H9 (cell line): ENCODE results near the gene ZNHIT2. TPM values are rescaled to one million over a fixed set of nuclear protein-coding genes. Genes with fewer than 3 reads are reported as not detected.
A peak's percentile ranks its signal among the peaks of the same experiment; 100 is the strongest.

Experiments used
- DNase-seq: peaks from one replicate; pipeline ENCODE4 v3.0.0-alpha.2; 2017
- H2AFZ ChIP-seq: one replicate; pipeline ENCODE4 v1.6.1; 2013; ENCODE audit warnings: mild to moderate bottlenecking, low read length, control low read depth, moderate library complexity
- H2AK5ac ChIP-seq: 2 replicates; pipeline ENCODE4 v1.6.1; 2013; ENCODE audit warnings: low read length, control low read depth, mixed read lengths; ENCODE audit not compliant: insufficient read length
- H2BK120ac ChIP-seq: one replicate; pipeline ENCODE4 v1.6.1; 2013; ENCODE audit warnings: low read depth, mild to moderate bottlenecking, low read length, control low read depth, inconsistent platforms; ENCODE audit not compliant: poor library complexity, severe bottlenecking
- H2BK12ac ChIP-seq: 2 replicates; pipeline ENCODE4 v1.6.1; 2013; ENCODE audit warnings: low read length, control low read depth, mixed read lengths, low read depth; ENCODE audit not compliant: insufficient read length
- H2BK15ac ChIP-seq: 2 replicates; pipeline ENCODE4 v1.6.1; 2013; ENCODE audit warnings: low read depth, low read length, control low read depth
- H2BK20ac ChIP-seq: one replicate; pipeline ENCODE4 v1.6.1; 2013; ENCODE audit warnings: low read depth, mild to moderate bottlenecking, low read length, control low read depth, inconsistent platforms; ENCODE audit not compliant: poor library complexity, severe bottlenecking
- H2BK5ac ChIP-seq: 2 replicates; pipeline ENCODE4 v1.6.1; 2013; ENCODE audit warnings: low read length, control low read depth, mixed read lengths; ENCODE audit not compliant: insufficient read length
- H3K14ac ChIP-seq: 2 replicates; pipeline ENCODE4 v1.6.1; 2013; ENCODE audit warnings: low read length, control low read depth; ENCODE audit not compliant: insufficient read depth
- H3K18ac ChIP-seq: 2 replicates; pipeline ENCODE4 v1.6.1; 2013; ENCODE audit warnings: low read depth, mild to moderate bottlenecking, mixed read lengths, low read length, control low read depth; ENCODE audit not compliant: insufficient read length
- H3K23ac ChIP-seq: 2 replicates; pipeline ENCODE4 v1.6.1; 2013; ENCODE audit warnings: low read length, control low read depth, mixed read lengths, low read depth; ENCODE audit not compliant: insufficient read length
- H3K23me2 ChIP-seq: 2 replicates; pipeline ENCODE4 v1.6.1; 2013; ENCODE audit warnings: low read depth, mild to moderate bottlenecking, mixed read lengths, low read length, control low read depth; ENCODE audit not compliant: insufficient read length, poor library complexity, severe bottlenecking
- H3K27ac ChIP-seq: 2 replicates; pipeline ENCODE4 v1.5.1; 2013; ENCODE audit warnings: low read length, control low read depth, mixed read lengths, low read depth; ENCODE audit not compliant: insufficient read length
- H3K27me3 ChIP-seq: 2 replicates; pipeline ENCODE4 v1.6.1; 2013; ENCODE audit warnings: low read length, control low read depth, inconsistent platforms; ENCODE audit not compliant: insufficient read depth
- H3K4ac ChIP-seq: 2 replicates; pipeline ENCODE4 v1.6.1; 2013; ENCODE audit warnings: low read depth, mild to moderate bottlenecking, control low read depth, inconsistent platforms, low read length, moderate library complexity
- H3K4me1 ChIP-seq: 2 replicates; pipeline ENCODE4 v1.6.1; 2013; ENCODE audit warnings: low read length, control low read depth, inconsistent platforms; ENCODE audit not compliant: insufficient read depth
- H3K4me2 ChIP-seq: 2 replicates; pipeline ENCODE4 v1.6.1; 2013; ENCODE audit warnings: low read length, control low read depth, mixed read lengths; ENCODE audit not compliant: insufficient read length, insufficient read depth
- H3K56ac ChIP-seq: 2 replicates; pipeline ENCODE4 v1.6.1; 2013; ENCODE audit warnings: low read depth, mild to moderate bottlenecking, mixed read lengths, low read length, control low read depth; ENCODE audit not compliant: insufficient read length
- H3K79me1 ChIP-seq: 2 replicates; pipeline ENCODE4 v1.6.1; 2013; ENCODE audit warnings: low read depth, mild to moderate bottlenecking, moderate library complexity, low read length, control low read depth, inconsistent platforms; ENCODE audit not compliant: insufficient read depth, poor library complexity, severe bottlenecking
- H3K79me2 ChIP-seq: 2 replicates; pipeline ENCODE4 v1.6.1; 2013; ENCODE audit warnings: low read length, control low read depth, inconsistent platforms; ENCODE audit not compliant: insufficient read depth
- H3K9ac ChIP-seq: 2 replicates; pipeline ENCODE4 v1.6.1; 2013; ENCODE audit warnings: low read length, control low read depth, mixed read lengths; ENCODE audit not compliant: insufficient read length; ENCODE audit errors: extremely low read depth
- H3K9me3 ChIP-seq: one replicate; pipeline ENCODE4 v1.6.1; 2013; ENCODE audit warnings: low read depth, low read length, inconsistent platforms; ENCODE audit not compliant: control insufficient read depth
- H3T11ph ChIP-seq: one replicate; pipeline ENCODE4 v1.6.1; 2013; ENCODE audit warnings: mild to moderate bottlenecking, low read length, control low read depth, inconsistent platforms
- H4K20me1 ChIP-seq: one replicate; pipeline ENCODE4 v1.6.1; 2013; ENCODE audit not compliant: control insufficient read depth, insufficient read length, insufficient read depth
- H4K5ac ChIP-seq: 2 replicates; pipeline ENCODE4 v1.6.1; 2013; ENCODE audit warnings: low read depth, mild to moderate bottlenecking, mixed read lengths, low read length, control low read depth; ENCODE audit not compliant: insufficient read length
- H4K8ac ChIP-seq: replicated peaks from 2 replicates; pipeline ENCODE4 v1.6.1; 2013; ENCODE audit warnings: low read length, control low read depth, mixed read lengths, low read depth; ENCODE audit not compliant: insufficient read length
- H4K91ac ChIP-seq: 2 replicates; pipeline ENCODE4 v1.6.1; 2013; ENCODE audit warnings: low read depth, mild to moderate bottlenecking, moderate library complexity, mixed read lengths, low read length, control low read depth; ENCODE audit not compliant: insufficient read length
- H3K27ac Mint-ChIP-seq, 3 experiments: 2 replicates in 2 of 3; 3 replicates in 1 of 3; pipeline ENCODE4 v1.8.0; 2020 to 2021; ENCODE audit warnings: mixed read lengths in 3 of 3, mild to moderate bottlenecking in 1 of 3, moderate library complexity in 1 of 3
- H3K27me3 Mint-ChIP-seq: 2 replicates; pipeline ENCODE4 v1.8.0; 2021; ENCODE audit warnings: low read depth, mild to moderate bottlenecking, moderate library complexity, mixed read lengths
- H3K36me3 Mint-ChIP-seq, 3 experiments: 2 replicates in 2 of 3; 3 replicates in 1 of 3; pipeline ENCODE4 v1.8.0; 2020 to 2021; ENCODE audit warnings: low read depth in 3 of 3, mixed read lengths in 3 of 3; ENCODE audit not compliant: insufficient read depth in 1 of 3
- H3K4me1 Mint-ChIP-seq, 2 experiments: 2 replicates each; pipeline ENCODE4 v1.8.0; 2020; ENCODE audit warnings: mixed read lengths in 2 of 2
- H3K4me3 Mint-ChIP-seq, 2 experiments: 2 replicates in 1 of 2; 3 replicates in 1 of 2; pipeline ENCODE4 v1.8.0; 2020 to 2021; ENCODE audit warnings: mild to moderate bottlenecking in 2 of 2, mixed read lengths in 2 of 2, moderate library complexity in 1 of 2
- H3K9me3 Mint-ChIP-seq, 2 experiments: 2 replicates in 1 of 2; 3 replicates in 1 of 2; pipeline ENCODE4 v1.8.0; 2020; ENCODE audit warnings: mild to moderate bottlenecking in 2 of 2, mixed read lengths in 2 of 2, moderate library complexity in 1 of 2
- CTCF ChIP-seq: fragments of 200-600 bp; sonication (generic); conservative IDR thresholded peaks from 3 replicates; pipeline ENCODE4 v1.8.0; 2021; ENCODE audit warnings: antibody characterized with exemption, mild to moderate bottlenecking
- WGBS: extraction: QIAGEN DNeasy Blood & Tissue Kit; methylation state at CpG from one replicate; pipeline ENCODE4 v1.1.7; 2013; ENCODE audit warnings: missing lambda C conversion rate, low lambda C conversion rate, mixed read lengths; ENCODE audit not compliant: insufficient read length; ENCODE audit errors: extremely low coverage; 5-methylcytosine and 5-hydroxymethylcytosine counted together
- total RNA-seq: library from RNA; stranded (reverse); gene quantifications from 2 replicates; pipeline ENCODE4 v1.2.1, GENCODE V29; 2021

The ZNHIT2 gene
- total RNA-seq, 1 experiment from 2014 or later: 18.3 TPM

GRCh38 chr11:65113361-65113756, 4.1 kb downstream of the ZNHIT2 start:
- Histone ChIP-seq H3K56ac (no peak overlapping the region), H4K8ac (no peak overlapping the region), H2BK12ac (no peak overlapping the region), H3K27ac (no peak overlapping the region), H4K91ac (no peak overlapping the region), H3K23ac (no peak overlapping the region), H3K27me3 (no peaks in the 10 kb centered on the region), H3K18ac (no peak overlapping the region), H2BK15ac (no peak overlapping the region), H3K23me2 (peaks cover 18% of the 10 kb centered on the region), H3K9ac (peak overlapping the region; percentile 27), H2BK5ac (no peak overlapping the region), H3K79me1 (no peaks in the 10 kb centered on the region), H3K4ac (no peak overlapping the region), H2BK20ac (no peak overlapping the region), H2BK120ac (no peak overlapping the region), H3T11ph (no peak overlapping the region), H2AFZ (no peak overlapping the region), H3K9me3 (no peaks in the 10 kb centered on the region), H4K5ac (no peak overlapping the region), H2AK5ac (no peak overlapping the region), H4K20me1 (no peaks in the 10 kb centered on the region), H3K4me1 (no peaks in the 10 kb centered on the region), H3K4me2 (peak overlapping the region; percentile 56), H3K14ac (no peak overlapping the region), H3K79me2 (no peaks in the 10 kb centered on the region)
- Mint-ChIP-seq H3K27ac (peak overlapping the region; percentile 23 to 91 (median 85); a peak in 4 of 7 replicates), H3K27me3 (peaks cover 1% of the 10 kb centered on the region; the same call in 1 of the 2 replicates), H3K4me1 (peaks cover 17 to 25% of the 10 kb centered on the region in 2 experiments), H3K36me3 (peaks cover 4 to 30% (median 28%) of the 10 kb centered on the region in 3 experiments), H3K4me3 (peak overlapping the region; percentile 82 to 99), H3K9me3 (no peaks in the 10 kb centered on the region)
- WGBS: no CpG with 5 or more reads among the region's 14 CpGs
- no peak for TF ChIP-seq CTCF
- no peak for DNase-seq
